ENCODE results near the gene PITPNC1. TPM values are rescaled to one million over a fixed set of nuclear protein-coding genes. Genes with fewer than 3 reads are reported as not detected.

PITPNC1 gene
- total and polyA plus RNA-seq, 4 experiments from 2014 or later: 68.4 to 124 (median 89.9) TPM

GRCh38 chr17:67433248-67433924, 56.3 kb downstream of the PITPNC1 start:
- ChIA-PET POLR2A (ENCODE audit: partially characterized antibody) (interaction anchor here (0.9 to 12.8 kb wide), 15 partner anchors 8 to 67 kb away, joined by 3 to 240 read pairs (median 10); partner anchors contain the start of genes PITPNC1 and PSMD12), CTCF (ENCODE audit: partially characterized antibody) (interaction anchor here (1.4 to 15.2 kb wide), 7 partner anchors 8 to 54 kb away, joined by 5 to 198 read pairs (median 25); no protein-coding TSS in a partner anchor)
- Mint-ChIP-seq H3K36me3 (peaks cover 0 to 8% of the 10 kb centered on the region in 2 donors), H3K4me1 (peaks cover 46 to 81% (median 64%) of the 10 kb centered on the region in 4 donors), H3K4me3 (peak overlapping the region in 7 of 8 donors; percentile 7 to 72 (median 43)), H3K9me3 (no peaks in the 10 kb centered on the region), H3K27me3 (no peaks in the 10 kb centered on the region), H3K27ac (peak overlapping the region; percentile 89 to 99 (median 97))
- peaks cover 78% of the 10 kb centered on the region for H3K4me1 ChIP-seq (ENCODE audit: insufficient read depth, low read length)
- H3K4me3 ChIP-seq (ENCODE audit: low read length in 2 of 2): no peak overlapping the region
- H3K9me3 ChIP-seq (ENCODE audit: control insufficient read depth in 1 of 2, low read length in 2 of 2): no peaks in the 10 kb centered on the region
- peak overlapping the region; percentile 54 for H3K27ac ChIP-seq (ENCODE audit: low read depth, low read length)
- intact Hi-C loops (cut with micrococcal nuclease): no loop called here
- no peaks in the 10 kb centered on the region for H3K36me3 ChIP-seq (ENCODE audit: insufficient read depth, low read length)
- no peaks in the 10 kb centered on the region for H3K27me3 ChIP-seq (ENCODE audit: insufficient read depth, low read length)
- no peak for DNase-seq

GRCh38 chr17:67434061-67434525, 57.0 kb downstream of the PITPNC1 start:
- peaks cover 3 to 8% of the 10 kb centered on the region in 2 donors for H3K36me3 Mint-ChIP-seq
- POLR2A ChIA-PET (ENCODE audit: partially characterized antibody): interaction anchor here (0.6 to 12.8 kb wide), 17 partner anchors 9 to 283 kb away, joined by 3 to 240 read pairs (median 8); partner anchors contain the start of genes NOL11, PITPNC1 and PSMD12
- peak; percentile 66 to 87 (median 70) for DNase-seq
- H3K4me3 ChIP-seq (ENCODE audit: low read length in 2 of 2): peak overlapping the region in 1 of 2 donors; percentile 28
- no peaks in the 10 kb centered on the region for H3K27me3 Mint-ChIP-seq
- H3K4me3 Mint-ChIP-seq: peak overlapping the region; percentile 69 to 91 (median 74)
- no peaks in the 10 kb centered on the region for H3K9me3 Mint-ChIP-seq
- no peaks in the 10 kb centered on the region for H3K9me3 ChIP-seq (ENCODE audit: control insufficient read depth in 1 of 2, low read length in 2 of 2)
- intact Hi-C loops (cut with micrococcal nuclease): loop anchor here (1.0 to 2.0 kb wide), 2 partner anchors 12 to 19 kb away; no protein-coding TSS in a partner anchor
- CTCF ChIA-PET (ENCODE audit: partially characterized antibody): interaction anchor here (1.0 to 15.2 kb wide), 8 partner anchors 12 to 55 kb away, joined by 3 to 198 read pairs (median 15); no protein-coding TSS in a partner anchor
- H3K4me1 Mint-ChIP-seq: peaks cover 49 to 88% (median 69%) of the 10 kb centered on the region in 4 donors
- no peaks in the 10 kb centered on the region for H3K36me3 ChIP-seq (ENCODE audit: insufficient read depth, low read length)
- peak overlapping the region; percentile 97 to 99 (median 99) for H3K27ac Mint-ChIP-seq
- H3K27me3 ChIP-seq (ENCODE audit: insufficient read depth, low read length): no peaks in the 10 kb centered on the region
- H3K4me1 ChIP-seq (ENCODE audit: insufficient read depth, low read length): peaks cover 85% of the 10 kb centered on the region
- peak overlapping the region; percentile 54 for H3K27ac ChIP-seq (ENCODE audit: low read depth, low read length)

GRCh38 chr17:67435122-67435521, 58.0 kb downstream of the PITPNC1 start:
- POLR2A ChIA-PET (ENCODE audit: partially characterized antibody): interaction anchor here (0.6 to 12.8 kb wide), 15 partner anchors 8 to 282 kb away, joined by 3 to 240 read pairs (median 8); partner anchors contain the start of gene PITPNC1
- intact Hi-C loops (cut with micrococcal nuclease): loop anchor here (1.0 to 2.0 kb wide), 2 partner anchors 18 to 40 kb away; no protein-coding TSS in a partner anchor
- H3K27ac Mint-ChIP-seq: peak overlapping the region; percentile 97 to 99 (median 99)
- H3K27ac ChIP-seq (ENCODE audit: low read depth, low read length): peak overlapping the region; percentile 38
- H3K27me3 Mint-ChIP-seq: no peaks in the 10 kb centered on the region
- no peaks in the 10 kb centered on the region for H3K36me3 ChIP-seq (ENCODE audit: insufficient read depth, low read length)
- CTCF ChIA-PET (ENCODE audit: partially characterized antibody): interaction anchor here (0.6 to 15.2 kb wide), 9 partner anchors 13 to 56 kb away, joined by 3 to 198 read pairs (median 5); no protein-coding TSS in a partner anchor
- H3K4me3 Mint-ChIP-seq: peak overlapping the region; percentile 71 to 84 (median 78)
- peak; percentile 76 to 83 (median 82) for DNase-seq
- peaks cover 49 to 93% (median 72%) of the 10 kb centered on the region in 4 donors for H3K4me1 Mint-ChIP-seq
- no peaks in the 10 kb centered on the region for H3K27me3 ChIP-seq (ENCODE audit: insufficient read depth, low read length)
- no peaks in the 10 kb centered on the region for H3K9me3 ChIP-seq (ENCODE audit: control insufficient read depth in 1 of 2, low read length in 2 of 2)
- no peaks in the 10 kb centered on the region for H3K9me3 Mint-ChIP-seq
- peaks cover 3 to 8% of the 10 kb centered on the region in 2 donors for H3K36me3 Mint-ChIP-seq
- peaks cover 95% of the 10 kb centered on the region for H3K4me1 ChIP-seq (ENCODE audit: insufficient read depth, low read length)
- no peak overlapping the region for H3K4me3 ChIP-seq (ENCODE audit: low read length in 2 of 2)

- CTCF ChIA-PET (ENCODE audit: partially characterized antibody): interaction anchor here (0.9 to 15.2 kb wide), 7 partner anchors 14 to 61 kb away, joined by 3 to 198 read pairs (median 25); no protein-coding TSS in a partner anchor
- H3K36me3 ChIP-seq (ENCODE audit: insufficient read depth, low read length): no peaks in the 10 kb centered on the region
- no peaks in the 10 kb centered on the region for H3K27me3 ChIP-seq (ENCODE audit: insufficient read depth, low read length)
- H3K4me3 ChIP-seq (ENCODE audit: low read length in 2 of 2): no peak overlapping the region
- peaks cover 3 to 8% of the 10 kb centered on the region in 2 donors for H3K36me3 Mint-ChIP-seq
- no peaks in the 10 kb centered on the region for H3K27me3 Mint-ChIP-seq
- POLR2A ChIA-PET (ENCODE audit: partially characterized antibody): interaction anchor here (0.6 to 12.8 kb wide), 12 partner anchors 9 to 281 kb away, joined by 3 to 240 read pairs (median 4); partner anchors contain the start of gene PITPNC1
- intact Hi-C loops (cut with micrococcal nuclease): loop anchor here (1.0 to 2.0 kb wide), 2 partner anchors 17 to 40 kb away; no protein-coding TSS in a partner anchor
- DNase-seq: peak in 3 of 5 donors; percentile 27 to 38 (median 28)
- H3K27ac Mint-ChIP-seq: peak overlapping the region; percentile 97 to 99 (median 99)
- H3K27ac ChIP-seq (ENCODE audit: low read depth, low read length): peak overlapping the region; percentile 45
- no peaks in the 10 kb centered on the region for H3K9me3 Mint-ChIP-seq
- peaks cover 96% of the 10 kb centered on the region for H3K4me1 ChIP-seq (ENCODE audit: insufficient read depth, low read length)
- no peaks in the 10 kb centered on the region for H3K9me3 ChIP-seq (ENCODE audit: control insufficient read depth in 1 of 2, low read length in 2 of 2)
- peaks cover 51 to 93% (median 72%) of the 10 kb centered on the region in 4 donors for H3K4me1 Mint-ChIP-seq
- peak overlapping the region in 5 of 8 donors; percentile 73 to 84 (median 81) for H3K4me3 Mint-ChIP-seq
These were observed 58.7 kb downstream of the PITPNC1 start for GRCh38 chr17:67435786-67436185.

GRCh38 chr17:67436233-67436632, 59.2 kb downstream of the PITPNC1 start:
- Histone ChIP-seq H3K4me3 (ENCODE audit: low read length in 2 of 2) (no peak overlapping the region), H3K4me1 (ENCODE audit: insufficient read depth, low read length) (peaks cover 93% of the 10 kb centered on the region), H3K27ac (ENCODE audit: low read depth, low read length) (peak overlapping the region; percentile 45), H3K9me3 (ENCODE audit: control insufficient read depth in 1 of 2, low read length in 2 of 2) (no peaks in the 10 kb centered on the region), H3K36me3 (ENCODE audit: insufficient read depth, low read length) (no peaks in the 10 kb centered on the region), H3K27me3 (ENCODE audit: insufficient read depth, low read length) (no peaks in the 10 kb centered on the region)
- no peak for DNase-seq
- H3K27ac Mint-ChIP-seq: peak overlapping the region; percentile 97 to 99 (median 99)
- H3K9me3 Mint-ChIP-seq: no peaks in the 10 kb centered on the region
- no peaks in the 10 kb centered on the region for H3K27me3 Mint-ChIP-seq
- peak overlapping the region in 7 of 8 donors; percentile 7 to 49 (median 39) for H3K4me3 Mint-ChIP-seq
- POLR2A ChIA-PET (ENCODE audit: partially characterized antibody): interaction anchor here (0.7 to 12.8 kb wide), 10 partner anchors 9 to 281 kb away, joined by 3 to 240 read pairs (median 22); partner anchors contain the start of gene PITPNC1
- H3K36me3 Mint-ChIP-seq: peaks cover 3 to 8% of the 10 kb centered on the region in 2 donors
- CTCF ChIA-PET (ENCODE audit: partially characterized antibody): interaction anchor here (0.7 to 15.2 kb wide), 8 partner anchors 14 to 224 kb away, joined by 3 to 198 read pairs (median 14); no protein-coding TSS in a partner anchor
- peaks cover 53 to 95% (median 74%) of the 10 kb centered on the region in 4 donors for H3K4me1 Mint-ChIP-seq
- intact Hi-C loops (cut with micrococcal nuclease): no loop called here

- H3K36me3 Mint-ChIP-seq: peaks cover 3 to 4% of the 10 kb centered on the region in 2 donors
- intact Hi-C loops (cut with micrococcal nuclease): no loop called here
- CTCF ChIA-PET (ENCODE audit: partially characterized antibody): interaction anchor here (0.8 to 15.2 kb wide), 4 partner anchors 18 to 60 kb away, joined by 3 to 198 read pairs (median 39); partner anchors contain the start of gene PITPNC1
- H3K27me3 Mint-ChIP-seq: no peaks in the 10 kb centered on the region
- H3K9me3 Mint-ChIP-seq: no peaks in the 10 kb centered on the region
- Histone ChIP-seq H3K36me3 (ENCODE audit: insufficient read depth, low read length) (no peaks in the 10 kb centered on the region), H3K9me3 (ENCODE audit: control insufficient read depth in 1 of 2, low read length in 2 of 2) (no peaks in the 10 kb centered on the region), H3K27ac (ENCODE audit: low read depth, low read length) (peak overlapping the region; percentile 5), H3K27me3 (ENCODE audit: insufficient read depth, low read length) (no peaks in the 10 kb centered on the region), H3K4me1 (ENCODE audit: insufficient read depth, low read length) (peaks cover 95% of the 10 kb centered on the region), H3K4me3 (ENCODE audit: low read length in 2 of 2) (no peak overlapping the region)
- POLR2A ChIA-PET (ENCODE audit: partially characterized antibody): interaction anchor here (0.9 to 12.8 kb wide), 8 partner anchors 14 to 61 kb away, joined by 3 to 274 read pairs (median 86); partner anchors contain the start of gene PITPNC1
- peak overlapping the region; percentile 53 to 87 (median 79) for H3K27ac Mint-ChIP-seq
- H3K4me3 Mint-ChIP-seq: peak overlapping the region in 4 of 8 donors; percentile 13 to 51 (median 36)
- peaks cover 53 to 93% (median 72%) of the 10 kb centered on the region in 4 donors for H3K4me1 Mint-ChIP-seq
- no peak for DNase-seq
These were observed 61.6 kb downstream of the PITPNC1 start for GRCh38 chr17:67438667-67439066.

Data from CD4-positive, alpha-beta memory T cell (primary cell).